GM04503 (cell line): Measurements from ENCODE around the gene MAP3K5.
"Not testable (repeated sequence)": the region's sequence is repeated elsewhere in the genome, so short reads cannot be mapped to it uniquely, and the experiment has no call there.

Experiments used
- DNase-seq: peaks from one replicate; pipeline ENCODE4 v3.0.0-alpha.2; 2012; ENCODE audit warnings: low read depth

Gene MAP3K5

GRCh38 chr6:136773473-136773796 lies 18.8 kb downstream of the MAP3K5 start:
- no peak for DNase-seq

GRCh38 chr6:136772685-136773472 lies 19.4 kb downstream of the MAP3K5 start:
- no peak for DNase-seq

GRCh38 chr6:136771306-136771705 lies 21.0 kb downstream of the MAP3K5 start:
- DNase-seq = no peak

- DNase-seq = no peak
Observed at GRCh38 chr6:136769759-136770158, 22.5 kb downstream of the MAP3K5 start.

- no peak for DNase-seq
Observed at GRCh38 chr6:136769124-136769523, 23.2 kb downstream of the MAP3K5 start.

GRCh38 chr6:136767570-136768309 lies 24.5 kb downstream of the MAP3K5 start:
- DNase-seq = no peak

GRCh38 chr6:136767103-136767502 lies 25.2 kb downstream of the MAP3K5 start:
- no peak for DNase-seq

GRCh38 chr6:136766274-136766673 lies 26.0 kb downstream of the MAP3K5 start:
- DNase-seq = no peak

GRCh38 chr6:136764517-136764993 lies 27.7 kb downstream of the MAP3K5 start:
- DNase-seq = no peak

GRCh38 chr6:136763716-136764516 lies 28.4 kb downstream of the MAP3K5 start:
- no peak for DNase-seq

- DNase-seq = no peak
Observed at GRCh38 chr6:136763255-136763654, 29.0 kb downstream of the MAP3K5 start.

GRCh38 chr6:136762022-136762975 lies 30.0 kb downstream of the MAP3K5 start:
- no peak for DNase-seq

GRCh38 chr6:136761227-136761922 lies 30.9 kb downstream of the MAP3K5 start:
- no peak for DNase-seq

GRCh38 chr6:136760781-136761180 lies 31.5 kb downstream of the MAP3K5 start:
- not testable (repeated sequence) for DNase-seq

GRCh38 chr6:136757150-136757549 lies 35.1 kb downstream of the MAP3K5 start:
- DNase-seq = peak; percentile 33

GRCh38 chr6:136754820-136755219 lies 37.5 kb downstream of the MAP3K5 start:
- no peak for DNase-seq

- no peak for DNase-seq
Observed at GRCh38 chr6:136753624-136754023, 38.7 kb downstream of the MAP3K5 start.

- DNase-seq = no peak
Observed at GRCh38 chr6:136752554-136752953, 39.7 kb downstream of the MAP3K5 start.

GRCh38 chr6:136751991-136752390 lies 40.3 kb downstream of the MAP3K5 start:
- no peak for DNase-seq

GRCh38 chr6:136751522-136751956 lies 40.7 kb downstream of the MAP3K5 start:
- DNase-seq = no peak
